ENCODE measurements around the gene KIR2DL4. TPM values are rescaled to one million over a fixed set of nuclear protein-coding genes. Genes with fewer than 3 reads are reported as not detected.
"Not testable (repeated sequence)": the region's sequence is repeated elsewhere in the genome, so short reads cannot be mapped to it uniquely, and the experiment has no call there.

KIR2DL4 gene
- not detected in 2 replicates for total RNA-seq (2016; rRNA removed; fragmentation: Illumina TruSeq; extraction: Trizol)
- total RNA-seq (2016; cell fraction: cytosol; rRNA removed; fragmentation: Illumina TruSeq; extraction: Trizol; ENCODE audit: low read depth), result not detected in 2 replicates
- total RNA-seq (2016; cell fraction: insoluble cytoplasmic fraction; rRNA removed; fragmentation: Illumina TruSeq; extraction: Trizol), result not detected in 2 replicates
- total RNA-seq (2016; cell fraction: membrane; rRNA removed; fragmentation: Illumina TruSeq; extraction: Trizol), result not detected in 2 replicates
- not detected in 2 replicates for total RNA-seq (2016; cell fraction: nucleus; rRNA removed; fragmentation: Illumina TruSeq; extraction: Trizol)
- not detected in 2 replicates for polyA plus RNA-seq (2011; rRNA removed)
- polyA plus RNA-seq (2011; cell fraction: cytosol; rRNA removed), result not detected in 2 replicates
- polyA plus RNA-seq (2011; cell fraction: nucleus; rRNA removed), result not detected in 2 replicates
- polyA plus RNA-seq (2012), result not detected in 2 replicates
- not detected in 2 replicates for polyA plus RNA-seq (2016; cell fraction: cytosol; fragmentation: Illumina TruSeq; extraction: Trizol; ENCODE audit: low read depth)
- not detected in 2 replicates for polyA plus RNA-seq (2016; cell fraction: insoluble cytoplasmic fraction; fragmentation: Illumina TruSeq; extraction: Trizol; ENCODE audit: low read depth)
- not detected in 2 replicates for polyA plus RNA-seq (2016; cell fraction: membrane; fragmentation: Illumina TruSeq; extraction: Trizol; ENCODE audit: low read depth)
- not detected in 2 replicates for polyA plus RNA-seq (2016; cell fraction: nucleus; fragmentation: Illumina TruSeq; extraction: Trizol; ENCODE audit: insufficient read depth, low read depth)
- not detected in 2 replicates for polyA minus RNA-seq (2011; rRNA and poly(A)+ RNA removed; ENCODE audit: low replicate concordance)
- not detected in 2 replicates for polyA minus RNA-seq (2011; cell fraction: cytosol; rRNA and poly(A)+ RNA removed)
- not detected in 2 replicates for polyA minus RNA-seq (2011; cell fraction: nucleus; rRNA and poly(A)+ RNA removed)
- Bru-seq, nascent RNA, result not detected
- BruChase-seq, experiment 1, labeled RNA remaining after a 6-hour chase, result not detected
- BruChase-seq, experiment 2, labeled RNA remaining after a 2-hour chase, result not detected
- long read RNA-seq, experiment 1, result 0 reads
- long read RNA-seq, experiment 2, result 0 reads

- ChIA-PET CTCF (ENCODE audit: low intra/inter-chr PET ratio, low total read pairs) (no interaction called here), POLR2A (no interaction called here)
- no peaks in the 10 kb centered on the region for H3K79me2 ChIP-seq (ENCODE audit: insufficient read depth, low read length)
- no peak for DNase-seq (ENCODE audit: low spot score)
- H2AFZ ChIP-seq (ENCODE audit: low read length), result no peak within 1 kb of the TSS
- H3K36me3 ChIP-seq (replicated peaks in 1 of 2; ENCODE audit: control insufficient read depth in 1 of 2, insufficient read depth in 2 of 2, low read length in 2 of 2), result no peaks in the 10 kb centered on the region
- H3K27me3 ChIP-seq (ENCODE audit: control insufficient read depth in 1 of 2, insufficient read depth in 2 of 2, low read length in 2 of 2), result peaks cover 0 to 2% of the 10 kb centered on the region in 2 experiments; a peak in 1 of 5 replicates
- WGBS (ENCODE audit: low lambda C conversion rate), result 46% methylated on average over 10 of the region's 10 CpGs
- no peak within 1 kb of the TSS for H3K4me3 ChIP-seq (replicated peaks in 1 of 3; ENCODE audit: insufficient read depth in 1 of 3, low read depth in 2 of 3, low read length in 3 of 3)
- peak; percentile 40; the same call in 1 of the 2 replicates for TF ChIP-seq CREB1 (IDR thresholded peaks at IDR 0.05)
- no peak for TF ChIP-seq CREB1 (CRISPR knock-in tag; IDR thresholded peaks at IDR 0.05)
- no peak for TF ChIP-seq PHF20 (CRISPR knock-in tag; IDR thresholded peaks at IDR 0.05)
- TF ChIP-seq ZNF589 (CRISPR knock-in tag; conservative IDR thresholded peaks at IDR 0.05), result no peak
- no peak within 1 kb of the TSS for H3K4me2 ChIP-seq (ENCODE audit: low read depth, low read length)
- no peak for FAIRE-seq
- intact Hi-C loops (cut with micrococcal nuclease; ENCODE audit: unreplicated experiment), result no loop called here
- no peak within 1 kb of the TSS for H3K9ac ChIP-seq (ENCODE audit: insufficient read depth, low read depth, low read length)
- in situ Hi-C loops (cut with HindIII; ENCODE audit: extremely low pct_ligation_motif_present, low pct_unique_long_range_greater_than_20kb), result no loop called here
- H3K9me3 ChIP-seq (ENCODE audit: low read length), result no peaks in the 10 kb centered on the region
- no peak for ATAC-seq
- no peak within 1 kb of the TSS for H3K27ac ChIP-seq (ENCODE audit: extremely low read length, insufficient read depth, low read length)
- no peaks in the 10 kb centered on the region for H3K4me1 ChIP-seq (ENCODE audit: insufficient read depth, low read length)
- BruUV-seq (replicated peaks), result no TSS peak
- H4K20me1 ChIP-seq (ENCODE audit: insufficient read depth, low read length), result no peaks in the 10 kb centered on the region
Measured at GRCh38 chr19:54803410-54803809, at the start of gene KIR2DL4. Gene KIR2DL4 (plus strand): TSS chr19:54803610. CDS start chr19:54803652, 42 bp downstream.

- POLR2A ChIA-PET; H3K79me2 ChIP-seq (ENCODE audit: insufficient read depth, low read length); H3K27me3 ChIP-seq (ENCODE audit: control insufficient read depth in 1 of 2, insufficient read depth in 2 of 2, low read length in 2 of 2); ATAC-seq; H3K4me2 ChIP-seq (ENCODE audit: low read depth, low read length); H3K9me3 ChIP-seq (ENCODE audit: low read length); H2AFZ ChIP-seq (ENCODE audit: low read length); H3K36me3 ChIP-seq (replicated peaks in 1 of 2; ENCODE audit: control insufficient read depth in 1 of 2, insufficient read depth in 2 of 2, low read length in 2 of 2); H3K4me3 ChIP-seq (replicated peaks in 1 of 3; ENCODE audit: insufficient read depth in 1 of 3, low read depth in 2 of 3, low read length in 3 of 3); CTCF ChIA-PET (ENCODE audit: low intra/inter-chr PET ratio, low total read pairs); in situ Hi-C loops (cut with HindIII; ENCODE audit: extremely low pct_ligation_motif_present, low pct_unique_long_range_greater_than_20kb); H3K4me1 ChIP-seq (ENCODE audit: insufficient read depth, low read length); H4K20me1 ChIP-seq (ENCODE audit: insufficient read depth, low read length); H3K27ac ChIP-seq (ENCODE audit: extremely low read length, insufficient read depth, low read length); BruUV-seq (replicated peaks); H3K9ac ChIP-seq (ENCODE audit: insufficient read depth, low read depth, low read length); DNase-seq (ENCODE audit: low spot score); FAIRE-seq; intact Hi-C loops (cut with micrococcal nuclease; ENCODE audit: unreplicated experiment): not testable (repeated sequence)
- 14% methylated on average over 5 of the region's 12 CpGs for WGBS (ENCODE audit: low lambda C conversion rate)
Measured at GRCh38 chr19:54756204-54757110, 47.0 kb upstream of the KIR2DL4 start.

All from HepG2 (cell line).